SIG-M5 treated with dmso at 0.1 percent for 504 hours (cell line): ENCODE measurements around the gene BMP3.

Experiments
- DNase-seq: peaks from one replicate; lab custom pipeline; 2025; ENCODE audit not compliant: unreplicated experiment; lab: John Stamatoyannopoulos, UW

The BMP3 gene

DNA sequence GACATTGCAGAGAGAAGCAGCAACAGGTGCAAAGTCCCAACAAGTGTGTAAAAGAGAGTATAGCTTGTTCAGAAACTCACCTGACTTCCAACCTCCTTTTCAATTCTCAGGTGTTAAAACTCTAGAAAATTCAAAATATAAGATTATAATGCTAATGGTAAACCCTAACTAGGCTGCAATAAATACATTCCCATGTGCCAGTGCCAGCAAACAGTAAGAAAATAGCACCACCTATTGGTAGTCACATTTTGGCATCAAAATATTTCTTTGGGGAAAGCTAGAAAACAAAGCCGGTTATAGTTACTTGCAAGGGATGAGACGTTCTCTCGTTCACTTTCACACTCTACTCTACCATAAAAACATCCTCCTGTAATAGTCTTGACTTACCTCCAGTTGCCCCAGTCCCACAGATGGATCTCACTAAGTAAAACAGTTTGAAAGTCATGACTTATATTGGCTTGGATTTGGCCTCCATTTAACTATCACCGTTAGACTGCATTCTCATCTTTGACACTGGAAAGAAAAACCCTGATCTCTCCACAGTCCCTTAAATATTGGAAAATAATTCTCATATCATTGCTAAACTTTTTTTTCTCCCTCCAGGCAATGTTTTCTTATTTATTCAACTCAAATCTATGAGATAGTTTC, 9.6 kb downstream of the BMP3 start:
- DNase-seq, result peak; percentile 45

GRCh38 chr4:81042578-81043365, 12.3 kb downstream of the BMP3 start:
- DNase-seq, result no peak

GRCh38 chr4:81049330-81049729, 18.8 kb downstream of the BMP3 start:
- DNase-seq, result no peak

DNA sequence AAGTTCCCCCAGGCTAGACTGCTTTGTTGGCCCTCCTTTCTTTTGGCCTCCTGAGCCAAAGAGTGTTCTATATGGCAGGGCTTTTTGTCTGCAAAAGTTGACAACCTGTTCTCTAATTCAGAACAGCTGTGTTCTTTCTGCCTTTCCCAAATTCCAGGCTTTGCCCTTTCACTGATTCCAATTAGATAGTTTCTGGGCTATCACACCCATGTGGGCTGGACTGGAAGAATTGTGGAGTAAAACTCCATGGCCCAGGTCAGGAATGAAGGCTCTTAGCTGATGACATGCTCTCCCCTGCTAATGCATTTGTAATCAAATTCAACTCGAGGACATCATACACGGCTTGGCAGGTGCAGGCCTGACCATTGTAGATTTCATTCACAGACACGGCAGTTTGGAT, 19.4 kb downstream of the BMP3 start:
- no peak for DNase-seq

DNA sequence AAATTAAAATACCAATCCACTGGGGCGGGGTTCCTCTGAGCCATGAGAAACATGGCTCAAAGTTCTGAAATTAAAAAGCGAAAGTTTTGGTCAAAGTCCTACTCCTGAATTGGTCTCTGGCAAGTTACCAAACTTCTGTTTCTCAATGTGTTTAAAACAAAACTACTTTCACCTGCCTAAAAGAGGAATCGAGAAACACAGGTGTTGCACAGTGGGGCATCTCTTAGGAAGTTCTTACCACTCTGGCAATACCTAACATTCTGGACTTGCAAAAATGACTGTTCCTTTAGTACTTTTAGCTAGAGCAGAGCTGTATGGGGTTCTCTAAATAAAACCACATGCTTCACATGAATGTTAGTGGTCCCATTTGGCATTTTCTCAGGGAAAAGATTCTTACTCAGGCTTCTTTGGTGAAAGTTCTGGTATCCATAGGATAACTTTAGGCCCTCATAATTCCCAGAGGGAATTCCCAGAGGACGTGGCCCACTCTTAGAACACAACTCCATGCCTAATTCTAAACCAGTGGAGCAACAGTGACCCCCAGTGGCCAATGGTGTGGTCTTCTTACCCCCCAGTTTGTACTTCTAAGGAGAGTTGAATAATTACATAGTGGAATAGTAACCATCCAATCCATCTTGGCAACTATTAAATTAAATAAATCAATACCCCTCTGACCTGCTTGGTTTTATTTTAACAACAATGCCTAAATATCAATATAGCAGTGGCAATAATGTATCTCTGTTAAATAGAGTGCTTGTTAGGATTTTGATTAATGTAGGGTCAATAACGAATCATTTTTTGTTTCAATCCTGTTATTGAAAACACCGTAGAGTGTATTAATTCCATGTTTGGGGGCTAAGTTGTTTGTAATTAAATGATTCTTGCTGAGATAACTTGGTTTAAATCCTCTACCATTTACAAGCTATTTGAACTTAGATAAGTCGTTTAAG, 21.9 kb downstream of the BMP3 start:
- peak; percentile 31 for DNase-seq

DNA sequence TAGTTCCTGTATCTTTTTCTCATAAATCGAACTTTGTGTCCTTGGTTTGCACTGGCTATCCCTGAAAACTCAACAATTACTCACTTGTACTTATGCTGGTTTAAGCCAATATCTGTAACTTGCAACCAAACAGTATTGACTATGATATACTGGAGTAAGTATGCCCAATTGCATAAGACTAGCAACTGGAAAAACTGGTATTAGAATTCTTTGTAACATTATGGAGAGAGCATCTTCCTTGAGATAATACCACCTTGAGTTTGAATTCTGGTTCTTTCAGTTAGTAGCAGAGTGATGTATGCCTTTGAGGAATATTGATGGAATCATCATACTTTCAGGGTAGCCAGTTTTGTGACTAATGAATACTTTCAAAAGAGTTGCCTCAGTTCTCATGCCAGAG, 28.1 kb downstream of the BMP3 start:
- DNase-seq, result no peak

DNA sequence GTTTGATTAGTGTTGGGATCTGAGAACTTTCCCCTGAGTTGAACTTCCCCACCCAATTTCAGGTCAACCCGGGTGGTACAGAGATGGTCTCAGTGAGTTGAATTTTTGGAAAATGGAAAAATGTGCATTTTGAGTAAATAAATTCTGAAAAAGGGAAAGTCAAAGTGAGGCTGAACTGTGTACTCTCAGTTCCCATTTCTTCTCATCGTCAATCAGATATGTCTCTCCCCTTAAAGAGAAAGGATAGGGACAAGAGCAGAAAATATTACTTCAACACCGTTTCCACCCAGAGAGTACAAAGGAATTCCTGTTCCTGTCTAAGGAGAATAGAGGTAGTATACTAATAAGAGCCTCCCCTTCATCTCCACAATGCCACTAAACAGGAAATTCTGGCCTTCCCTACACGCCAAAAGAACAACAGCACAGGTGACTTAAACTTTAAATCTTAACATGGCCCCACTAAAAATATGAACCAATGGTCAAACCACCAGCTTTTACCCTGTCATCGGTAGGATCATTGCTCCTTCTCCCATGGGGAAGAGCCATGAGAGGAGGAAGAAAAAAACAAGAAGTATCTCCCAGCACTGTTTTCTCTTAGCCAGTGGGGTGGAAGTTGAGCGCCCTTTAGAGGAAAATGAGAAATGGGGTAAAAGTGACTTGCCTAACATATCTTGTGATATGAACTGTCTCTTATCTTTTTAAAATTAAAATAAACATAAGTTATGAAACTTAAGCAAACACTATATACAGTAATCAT, 30.3 kb downstream of the BMP3 start:
- no peak for DNase-seq

GRCh38 chr4:81061344-81061730, 30.8 kb downstream of the BMP3 start:
- DNase-seq, result no peak

- DNase-seq, result no peak
Measured at GRCh38 chr4:81062001-81062400, 31.5 kb downstream of the BMP3 start.

DNA sequence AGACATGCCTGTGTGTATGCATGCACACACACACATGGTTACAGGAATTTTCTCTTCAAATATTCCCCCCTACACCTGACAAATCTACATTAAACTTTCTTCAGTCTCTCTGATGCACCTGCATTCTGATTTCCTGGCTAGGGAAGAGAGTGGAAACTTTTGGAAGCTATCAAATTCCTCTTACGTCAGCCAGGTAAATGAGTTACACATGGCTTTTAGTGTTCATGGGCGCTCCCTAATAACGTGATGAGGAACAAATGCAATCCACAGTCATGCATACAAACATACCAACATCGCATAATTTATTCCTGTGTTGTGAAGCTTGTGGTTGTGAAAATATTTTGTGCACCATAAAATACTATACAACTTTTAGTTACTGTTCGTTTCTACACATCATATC, 34.9 kb downstream of the BMP3 start:
- DNase-seq, result no peak

GRCh38 chr4:81069706-81070331, 39.3 kb downstream of the BMP3 start:
- peak; percentile 79 for DNase-seq

DNA sequence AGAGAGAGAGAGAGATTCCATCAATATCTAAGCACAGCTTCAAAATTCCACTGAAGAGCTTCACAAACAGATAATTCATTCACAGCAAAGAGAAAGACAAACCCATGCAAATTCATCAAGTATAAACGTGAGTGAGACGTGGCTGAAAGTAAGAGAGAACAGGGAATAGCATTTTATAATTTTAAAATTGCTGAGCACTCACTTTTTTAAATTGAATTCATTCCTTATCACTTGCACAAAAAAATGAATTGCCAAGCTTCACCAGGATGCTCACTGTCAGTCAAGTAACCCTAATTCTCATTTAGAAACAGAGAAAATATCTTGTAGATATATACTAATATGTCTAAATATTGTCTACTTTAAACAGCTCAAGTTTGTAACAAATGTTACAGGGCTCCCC, 40.5 kb downstream of the BMP3 start:
- DNase-seq, result no peak

DNA sequence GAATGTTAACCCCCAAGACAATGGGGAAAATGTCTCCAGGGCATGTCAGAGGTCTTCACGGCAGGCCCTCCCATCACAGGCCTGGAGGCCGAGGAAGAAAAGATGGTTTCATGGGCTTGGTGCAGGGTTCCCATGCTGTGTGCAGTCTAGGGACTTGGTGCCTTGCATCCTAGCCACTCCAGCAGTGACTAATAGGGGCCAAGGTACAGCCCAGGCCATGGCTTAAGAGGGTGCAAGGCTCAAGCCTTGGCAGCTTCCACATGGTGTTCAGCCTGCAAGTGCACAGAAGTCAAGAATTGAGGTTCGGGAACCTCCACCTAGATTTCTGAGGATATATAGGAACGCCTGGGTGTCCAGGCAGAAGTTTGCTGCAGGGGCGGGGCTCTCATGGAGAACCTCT, 50.6 kb downstream of the BMP3 start:
- DNase-seq, result no peak

GRCh38 chr4:81084029-81084428, 53.5 kb downstream of the BMP3 start:
- peak; percentile 6 for DNase-seq

- no peak for DNase-seq
Measured at GRCh38 chr4:81084634-81085033, 54.1 kb downstream of the BMP3 start.

DNA sequence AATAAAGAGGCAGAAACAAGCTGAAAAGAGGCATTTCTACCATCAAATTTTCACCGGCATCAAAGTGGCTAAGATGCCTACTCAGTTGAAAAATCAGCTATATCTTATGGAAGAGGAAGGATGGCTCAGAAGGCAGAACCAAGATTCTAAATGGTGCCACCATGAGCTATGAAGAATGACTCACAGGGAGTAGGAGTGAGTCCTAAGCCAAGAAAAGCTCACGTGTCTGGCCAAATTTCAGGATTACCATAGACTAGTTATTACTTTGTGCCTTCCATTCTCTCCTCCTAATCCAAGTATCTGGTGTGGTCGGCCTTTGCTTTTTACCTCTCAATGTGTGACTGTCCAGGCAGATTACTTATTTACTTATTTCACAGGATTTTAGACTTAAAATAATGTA, 54.8 kb downstream of the BMP3 start:
- DNase-seq, result no peak

- no peak for DNase-seq
Measured at GRCh38 chr4:81085979-81086378, 55.5 kb downstream of the BMP3 start.

- DNase-seq, result no peak
Measured at GRCh38 chr4:81093720-81094401, 63.4 kb downstream of the BMP3 start.

DNA sequence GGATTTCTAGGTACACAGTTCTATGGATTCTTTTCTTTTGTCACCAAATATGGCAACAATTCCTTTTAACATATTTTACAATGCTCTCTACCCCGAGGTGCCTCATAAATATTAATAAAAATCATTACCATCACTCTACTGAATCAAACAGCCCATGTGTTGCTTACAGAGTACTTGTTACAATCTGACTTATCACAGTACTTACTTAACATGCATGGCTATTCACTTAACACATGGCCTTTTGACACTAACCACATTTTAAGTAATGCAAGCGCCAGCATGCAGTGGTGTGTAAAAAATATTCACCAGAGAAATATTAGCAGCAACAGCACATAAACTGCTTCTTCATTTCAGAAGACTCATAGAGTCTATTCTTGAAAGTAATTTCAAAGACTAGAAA, 64.9 kb downstream of the BMP3 start:
- no peak for DNase-seq

DNA sequence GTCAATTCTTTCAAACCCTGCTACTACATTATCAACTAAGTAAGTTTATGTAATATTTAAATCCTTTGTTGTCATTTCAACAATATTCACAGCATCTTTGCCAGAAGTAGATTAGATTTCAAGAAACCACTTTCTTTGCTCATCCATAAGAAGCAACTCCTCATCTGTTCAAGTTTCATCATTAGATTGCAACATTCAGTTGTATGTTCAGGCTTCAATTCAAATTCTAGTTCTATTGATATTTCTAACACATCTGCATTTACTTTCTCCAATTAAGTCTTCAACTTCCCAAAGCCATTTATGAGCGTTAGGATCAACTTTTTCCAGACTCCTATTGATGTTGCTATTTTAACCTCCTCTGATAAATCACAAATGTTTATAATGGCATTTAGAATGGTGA, 66.1 kb downstream of the BMP3 start:
- no peak for DNase-seq
